ENCODE results near the gene RBMS3. TPM values are rescaled to one million over a fixed set of nuclear protein-coding genes. Genes with fewer than 3 reads are reported as not detected.
"Not testable (repeated sequence)": the region's sequence is repeated elsewhere in the genome, so short reads cannot be mapped to it uniquely, and the experiment has no call there.

The RBMS3 gene
- total RNA-seq, 1 experiment from 2014 or later, result 0.42 TPM

- Histone ChIP-seq H3K9me3 (ENCODE audit: control insufficient read depth in 1 of 2, insufficient read depth in 1 of 2, low read depth in 1 of 2, low read length in 2 of 2) (no peaks in the 10 kb centered on the region), H3K4me2 (ENCODE audit: low read length) (no peak overlapping the region), H3K36me3 (ENCODE audit: control insufficient read depth in 1 of 2, insufficient read depth in 2 of 2, low read length in 2 of 2) (no peaks in the 10 kb centered on the region), H3K4me1 (ENCODE audit: control insufficient read depth in 1 of 2, insufficient read depth in 2 of 2, low read length in 2 of 2) (no peaks in the 10 kb centered on the region), H3K27me3 (ENCODE audit: insufficient read depth, low read length) (no peaks in the 10 kb centered on the region), H3K79me2 (ENCODE audit: insufficient read depth, low read length) (no peaks in the 10 kb centered on the region), H3K9ac (ENCODE audit: low read length) (no peak overlapping the region), H3K27ac (ENCODE audit: low read depth, low read length) (no peak overlapping the region), H3K4me3 (replicated peaks in 1 of 2; ENCODE audit: low read depth in 1 of 2, low read length in 2 of 2) (no peak overlapping the region), H2AFZ (ENCODE audit: low read depth, low read length, poor library complexity, severe bottlenecking) (no peak overlapping the region), H3K9me2 (ENCODE audit: insufficient read depth) (no peaks in the 10 kb centered on the region), H4K20me1 (ENCODE audit: insufficient read depth) (no peaks in the 10 kb centered on the region)
- CTCF ChIA-PET, result no interaction called here
- ATAC-seq, result no peak
- TF ChIP-seq CTCF (IDR thresholded peaks at IDR 0.05 in 2 of 3, conservative IDR thresholded peaks at IDR 0.05 in 1 of 3; ENCODE audit: borderline replicate concordance in 1 of 3, insufficient read depth in 1 of 3, low read depth in 2 of 3, low read length in 2 of 3), result no peak
- no peak for TF ChIP-seq ATF3 (IDR thresholded peaks at IDR 0.05)
- no peak for TF ChIP-seq EGR1 (IDR thresholded peaks at IDR 0.05; ENCODE audit: low read depth)
- TF ChIP-seq JUND (IDR thresholded peaks at IDR 0.05), result no peak
- POLR2A ChIA-PET, result no interaction called here
- RAD21 ChIA-PET (ENCODE audit: low non-redundant PET in 1 of 2, low total read pairs in 2 of 2, uncharacterized antibody in 2 of 2, unreplicated experiment in 2 of 2), result no interaction called here
- no peak for DNase-seq (ENCODE audit: low read depth, low spot score)
- BruUV-seq (replicated peaks), result no TSS peak
- intact Hi-C loops (cut with micrococcal nuclease), result no loop called here
Measured at GRCh38 chr3:29324180-29324651, 43.3 kb downstream of the RBMS3 start.

GRCh38 chr3:29326540-29326939, 45.7 kb downstream of the RBMS3 start:
- H3K4me3 ChIP-seq (replicated peaks in 1 of 2; ENCODE audit: low read depth in 1 of 2, low read length in 2 of 2); H3K9me2 ChIP-seq (ENCODE audit: insufficient read depth); DNase-seq (ENCODE audit: low read depth, low spot score); CTCF ChIA-PET; H3K36me3 ChIP-seq (ENCODE audit: control insufficient read depth in 1 of 2, insufficient read depth in 2 of 2, low read length in 2 of 2); POLR2A ChIA-PET; RAD21 ChIA-PET (ENCODE audit: low non-redundant PET in 1 of 2, low total read pairs in 2 of 2, uncharacterized antibody in 2 of 2, unreplicated experiment in 2 of 2); BruUV-seq (replicated peaks); intact Hi-C loops (cut with micrococcal nuclease); H4K20me1 ChIP-seq (ENCODE audit: insufficient read depth); H3K27ac ChIP-seq (ENCODE audit: low read depth, low read length); H3K4me2 ChIP-seq (ENCODE audit: low read length); H3K9me3 ChIP-seq (ENCODE audit: control insufficient read depth in 1 of 2, insufficient read depth in 1 of 2, low read depth in 1 of 2, low read length in 2 of 2); H3K4me1 ChIP-seq (ENCODE audit: control insufficient read depth in 1 of 2, insufficient read depth in 2 of 2, low read length in 2 of 2); H2AFZ ChIP-seq (ENCODE audit: low read depth, low read length, poor library complexity, severe bottlenecking); H3K27me3 ChIP-seq (ENCODE audit: insufficient read depth, low read length); H3K9ac ChIP-seq (ENCODE audit: low read length); ATAC-seq; H3K79me2 ChIP-seq (ENCODE audit: insufficient read depth, low read length): not testable (repeated sequence)

Measured in HCT116 (cell line).